Suprapubic skin (tissue), 4 donors: Measurements from ENCODE around the gene C11orf86. TPM values are rescaled to one million over a fixed set of nuclear protein-coding genes. Genes with fewer than 3 reads are reported as not detected.
A peak's percentile ranks its signal among the peaks of the same experiment; 100 is the strongest.

Experiments used
- DNase-seq, 2 donors: peaks; one replicate each; pipeline ENCODE4 v3.0.0-alpha.2; 2019; ENCODE audit warnings: low spot score in 2 of 2
- H3K27ac ChIP-seq: fragments of 200-600 bp; sonication (generic); one replicate; pipeline ENCODE4 v1.5.1; 2019
- H3K27me3 ChIP-seq: fragments of 200-600 bp; sonication (generic); one replicate; pipeline ENCODE4 v1.5.1; 2019
- H3K36me3 ChIP-seq: fragments of 200-600 bp; sonication (generic); one replicate; pipeline ENCODE4 v1.5.1; 2019
- H3K4me1 ChIP-seq: fragments of 200-600 bp; sonication (generic); one replicate; pipeline ENCODE4 v1.5.1; 2019
- H3K4me3 ChIP-seq: fragments of 200-600 bp; sonication (generic); one replicate; pipeline ENCODE4 v1.5.1; 2019; ENCODE audit warnings: mild to moderate bottlenecking
- H3K9me3 ChIP-seq: fragments of 200-600 bp; sonication (generic); one replicate; pipeline ENCODE4 v1.5.1; 2019
- EP300 ChIP-seq: sonication (generic); formaldehyde crosslinking; IDR thresholded peaks from one replicate; pipeline ENCODE4 v1.6.1; 2017; ENCODE audit warnings: antibody characterized with exemption
- POLR2A ChIP-seq, 2 donors: fragments of 450-650 bp; IDR thresholded peaks; one replicate each; pipeline ENCODE4 v1.6.1; 2017; ENCODE audit warnings: antibody characterized with exemption in 2 of 2, mild to moderate bottlenecking in 2 of 2, moderate library complexity in 2 of 2
- POLR2AphosphoS5 ChIP-seq, 3 donors: sonication (generic); formaldehyde crosslinking; IDR thresholded peaks; one replicate each; pipeline ENCODE4 v1.6.1; 2017; ENCODE audit warnings: antibody characterized with exemption in 3 of 3
- WGBS: methylation state at CpG from one replicate; pipeline ENCODE4 v1.1.5; 2018; 5-methylcytosine and 5-hydroxymethylcytosine counted together
- total RNA-seq, 4 donors: library from RNA; depleted of rRNA; stranded (reverse); fragments of >200 nt; gene quantifications; one replicate each; pipeline ENCODE4 v1.1.0, GENCODE V29; 2016
- TF ChIP-seq, protein P1 (sequence below), 2 donors: fragments of 200-600 bp in 1 of 2; fragments of 450-650 bp in 1 of 2; sonication (generic) in 1 of 2; IDR thresholded peaks; one replicate each; pipeline ENCODE4 v1.5.1; 2016 to 2019; ENCODE audit warnings: antibody characterized with exemption in 2 of 2, mild to moderate bottlenecking in 1 of 2, moderate library complexity in 1 of 2

Gene C11orf86
- total RNA-seq, 4 donors from 2014 or later, result not detected

DNA sequence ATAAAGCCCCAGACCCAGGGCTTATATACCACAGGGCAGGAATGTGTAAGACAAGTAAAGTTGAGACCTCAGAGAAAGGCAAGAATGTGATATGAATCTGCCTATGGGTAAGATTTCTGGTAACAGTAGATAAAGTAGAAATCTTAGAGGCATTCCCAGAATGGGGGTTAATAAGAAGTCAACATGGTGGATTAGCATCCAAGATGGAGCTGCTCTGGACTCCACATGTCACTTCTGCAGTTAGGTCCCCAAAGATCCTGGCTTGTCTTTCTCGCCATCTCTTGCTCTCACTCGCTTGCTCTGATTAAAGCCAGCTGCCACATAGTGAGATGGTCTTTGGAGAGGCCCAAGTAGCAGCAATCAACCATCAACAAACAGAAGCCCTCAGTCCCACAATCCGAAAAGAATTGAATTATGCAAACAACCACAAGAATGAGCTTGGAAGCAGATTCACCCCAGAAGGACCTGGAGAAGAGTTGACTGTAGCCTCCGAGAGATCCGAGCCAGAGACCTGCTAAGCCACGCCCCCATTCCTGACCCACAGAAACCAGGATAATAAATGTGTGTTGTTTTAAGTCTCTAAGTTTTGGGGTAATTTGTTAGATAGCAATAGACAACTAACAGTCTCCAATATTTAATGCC is 5.4 kb upstream of the C11orf86 start:
- no peaks in the 10 kb centered on the region for H3K9me3 ChIP-seq
- TF ChIP-seq EP300, result no peak
- no peak for TF ChIP-seq POLR2AphosphoS5 (IDR thresholded peaks at IDR 0.05)
- TF ChIP-seq, protein P1, sequence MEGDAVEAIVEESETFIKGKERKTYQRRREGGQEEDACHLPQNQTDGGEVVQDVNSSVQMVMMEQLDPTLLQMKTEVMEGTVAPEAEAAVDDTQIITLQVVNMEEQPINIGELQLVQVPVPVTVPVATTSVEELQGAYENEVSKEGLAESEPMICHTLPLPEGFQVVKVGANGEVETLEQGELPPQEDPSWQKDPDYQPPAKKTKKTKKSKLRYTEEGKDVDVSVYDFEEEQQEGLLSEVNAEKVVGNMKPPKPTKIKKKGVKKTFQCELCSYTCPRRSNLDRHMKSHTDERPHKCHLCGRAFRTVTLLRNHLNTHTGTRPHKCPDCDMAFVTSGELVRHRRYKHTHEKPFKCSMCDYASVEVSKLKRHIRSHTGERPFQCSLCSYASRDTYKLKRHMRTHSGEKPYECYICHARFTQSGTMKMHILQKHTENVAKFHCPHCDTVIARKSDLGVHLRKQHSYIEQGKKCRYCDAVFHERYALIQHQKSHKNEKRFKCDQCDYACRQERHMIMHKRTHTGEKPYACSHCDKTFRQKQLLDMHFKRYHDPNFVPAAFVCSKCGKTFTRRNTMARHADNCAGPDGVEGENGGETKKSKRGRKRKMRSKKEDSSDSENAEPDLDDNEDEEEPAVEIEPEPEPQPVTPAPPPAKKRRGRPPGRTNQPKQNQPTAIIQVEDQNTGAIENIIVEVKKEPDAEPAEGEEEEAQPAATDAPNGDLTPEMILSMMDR (IDR thresholded peaks at IDR 0.05), result no peak
- no peak for TF ChIP-seq POLR2A (IDR thresholded peaks at IDR 0.05)
- no peaks in the 10 kb centered on the region for H3K36me3 ChIP-seq
- DNase-seq, result no peak
- 73% methylated on average over 6 of the region's 6 CpGs for WGBS
- H3K27ac ChIP-seq, result no peak overlapping the region
- no peaks in the 10 kb centered on the region for H3K27me3 ChIP-seq
- H3K4me3 ChIP-seq, result no peak overlapping the region
- H3K4me1 ChIP-seq, result peaks cover 8% of the 10 kb centered on the region

DNA sequence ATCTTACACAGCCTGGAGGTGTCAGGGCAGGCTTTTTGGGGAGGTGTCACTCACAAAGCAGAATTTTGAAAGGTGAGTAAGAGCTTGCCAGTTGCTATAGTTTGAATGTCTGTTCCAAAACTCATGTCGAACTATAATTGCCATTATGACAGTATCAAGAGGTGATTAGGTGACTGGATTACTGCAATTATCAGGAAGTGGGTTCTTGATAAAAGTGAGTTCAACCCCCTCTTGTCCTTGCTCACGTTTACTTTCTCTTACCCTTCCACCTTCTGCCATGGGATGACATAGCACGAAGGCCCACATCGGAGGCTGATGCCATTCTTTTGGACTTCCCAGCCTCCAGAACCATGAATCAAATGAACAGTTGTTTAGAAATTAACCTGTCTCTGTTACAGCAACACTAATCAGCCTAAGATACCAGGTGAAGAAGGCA is 4.7 kb upstream of the C11orf86 start:
- Histone ChIP-seq H3K4me1 (peaks cover 8% of the 10 kb centered on the region), H3K4me3 (no peak overlapping the region), H3K36me3 (no peaks in the 10 kb centered on the region), H3K27me3 (no peaks in the 10 kb centered on the region), H3K27ac (peak overlapping the region; percentile 59), H3K9me3 (no peaks in the 10 kb centered on the region)
- no peak for DNase-seq
- 83% methylated on average over 4 of the region's 4 CpGs for WGBS
- TF ChIP-seq EP300, result no peak
- TF ChIP-seq, protein P1 (IDR thresholded peaks at IDR 0.05), result no peak
- TF ChIP-seq POLR2AphosphoS5 (IDR thresholded peaks at IDR 0.05), result no peak
- TF ChIP-seq POLR2A (IDR thresholded peaks at IDR 0.05), result no peak

DNA sequence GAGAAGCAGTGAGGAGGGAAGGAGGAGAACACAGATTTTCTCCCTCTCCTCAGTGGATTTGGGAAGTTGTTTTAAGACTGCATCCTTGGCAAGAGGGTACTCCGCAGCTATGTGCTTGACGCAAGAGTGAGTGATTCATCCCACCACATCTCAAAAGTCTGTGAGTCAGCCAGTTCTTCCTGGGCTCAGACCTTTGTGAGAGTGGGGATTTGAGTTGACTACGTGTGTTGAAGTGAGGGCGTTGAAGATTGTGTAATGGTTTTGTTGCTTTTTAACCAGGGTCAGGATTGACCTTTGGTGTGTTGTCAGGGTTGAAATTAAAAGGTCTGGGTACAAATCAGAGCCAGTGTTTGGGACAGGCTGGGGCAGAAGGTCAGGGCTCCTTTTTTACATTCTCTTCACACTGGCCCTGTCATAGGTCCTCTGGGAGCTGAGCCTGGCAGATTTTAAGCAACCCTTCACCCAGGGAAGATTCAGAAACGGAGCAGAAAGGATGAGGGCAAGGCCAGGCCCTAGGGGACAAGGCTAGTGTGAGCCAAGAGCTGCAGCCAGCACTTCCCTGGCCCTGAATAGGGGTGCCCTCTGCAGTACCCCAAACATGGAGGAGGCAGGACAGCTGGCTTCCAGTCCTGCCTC is 4.2 kb upstream of the C11orf86 start:
- TF ChIP-seq, protein P1 (IDR thresholded peaks at IDR 0.05), result no peak
- TF ChIP-seq EP300 (no peak), POLR2A (IDR thresholded peaks at IDR 0.05) (no peak), POLR2AphosphoS5 (IDR thresholded peaks at IDR 0.05) (peak in 2 of 3 donors; percentile 51 to 68)
- Histone ChIP-seq H3K4me3 (no peak overlapping the region), H3K9me3 (no peaks in the 10 kb centered on the region), H3K36me3 (no peaks in the 10 kb centered on the region), H3K27ac (peak overlapping the region; percentile 82), H3K4me1 (peaks cover 8% of the 10 kb centered on the region), H3K27me3 (no peaks in the 10 kb centered on the region)
- DNase-seq, result no peak
- WGBS, result 64% methylated on average over 4 of the region's 5 CpGs

DNA sequence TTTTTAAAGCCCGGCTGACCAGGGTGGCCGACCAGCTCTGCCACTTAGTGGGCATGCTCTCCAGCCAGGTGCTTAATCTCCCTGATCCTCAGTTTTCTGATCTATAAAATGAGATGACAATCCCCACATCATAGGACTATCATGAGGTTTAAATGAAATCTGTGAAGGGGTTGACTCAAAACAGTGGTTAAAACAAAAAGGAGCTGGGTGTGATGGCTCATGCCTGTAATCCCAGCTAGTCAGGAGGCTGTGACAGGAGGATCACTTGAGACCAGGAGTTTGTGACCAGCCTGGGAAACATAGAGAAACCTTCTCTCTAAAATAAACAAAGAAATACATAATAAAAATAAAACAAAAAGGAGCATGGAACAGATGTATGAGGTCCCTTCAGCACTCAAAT is 3.6 kb upstream of the C11orf86 start:
- Histone ChIP-seq H3K27me3 (no peaks in the 10 kb centered on the region), H3K36me3 (no peaks in the 10 kb centered on the region), H3K27ac (peak overlapping the region; percentile 82), H3K4me3 (no peak overlapping the region), H3K4me1 (peaks cover 8% of the 10 kb centered on the region), H3K9me3 (no peaks in the 10 kb centered on the region)
- WGBS, result 69% methylated on average over 2 of the region's 2 CpGs
- TF ChIP-seq, protein P1 (IDR thresholded peaks at IDR 0.05), result no peak
- TF ChIP-seq EP300 (no peak), POLR2AphosphoS5 (IDR thresholded peaks at IDR 0.05) (no peak), POLR2A (IDR thresholded peaks at IDR 0.05) (no peak)
- DNase-seq, result no peak

DNA sequence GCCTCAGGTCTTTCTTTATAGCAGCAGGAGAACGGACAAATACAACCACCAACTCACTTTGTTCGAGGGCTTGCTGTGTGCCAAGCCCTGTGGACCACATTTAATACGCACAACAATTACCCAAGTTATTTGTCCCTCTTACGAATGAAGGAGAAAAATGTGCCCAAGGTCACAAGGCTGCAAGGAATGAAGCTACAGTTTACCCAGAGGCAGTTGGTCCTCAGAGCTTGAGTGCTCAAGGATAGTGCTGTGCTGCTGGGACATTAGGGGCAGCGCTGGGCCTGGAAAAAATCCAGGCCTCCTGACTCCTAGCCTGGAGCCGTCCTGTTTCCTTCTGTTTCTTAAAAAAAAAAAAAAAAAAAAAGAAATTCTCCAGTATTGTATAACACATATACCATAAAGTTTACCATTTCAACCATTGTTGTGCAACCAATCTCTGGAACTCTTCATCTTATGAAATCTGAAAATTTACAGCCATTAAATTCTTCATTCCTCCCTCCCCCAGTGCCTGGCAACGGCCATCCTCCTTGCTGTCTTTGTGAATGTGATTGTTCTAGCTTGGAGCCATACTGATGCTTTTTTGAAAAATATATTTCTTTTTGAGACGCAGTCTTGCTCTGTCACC is 1.0 kb upstream of the C11orf86 start:
- Histone ChIP-seq H3K9me3 (no peaks in the 10 kb centered on the region), H3K27ac (no peak overlapping the region), H3K27me3 (no peaks in the 10 kb centered on the region), H3K4me1 (peaks cover 8% of the 10 kb centered on the region), H3K4me3 (no peak overlapping the region), H3K36me3 (no peaks in the 10 kb centered on the region)
- TF ChIP-seq EP300 (no peak), POLR2AphosphoS5 (IDR thresholded peaks at IDR 0.05) (no peak), POLR2A (IDR thresholded peaks at IDR 0.05) (no peak)
- TF ChIP-seq, protein P1 (IDR thresholded peaks at IDR 0.05), result no peak
- no peak for DNase-seq
- WGBS, result 77% methylated on average over 8 of the region's 8 CpGs
